ENCODE data around the gene MINDY3. TPM values are rescaled to one million over a fixed set of nuclear protein-coding genes. Genes with fewer than 3 reads are reported as not detected.

Gene MINDY3
- total RNA-seq, 2 donors from 2014 or later, result 19.0 to 20.6 TPM

- no peak overlapping the region for H3K9ac ChIP-seq (ENCODE audit: extremely low read depth, low read length, poor library complexity, severe bottlenecking)
- peaks cover 8% of the 10 kb centered on the region for H3K27me3 Mint-ChIP-seq (ENCODE audit: insufficient read depth)
- no peaks in the 10 kb centered on the region for H3K36me3 Mint-ChIP-seq (ENCODE audit: low read depth)
- no peak overlapping the region for H3K4me3 Mint-ChIP-seq
- no peak overlapping the region for H3K27ac Mint-ChIP-seq
- H3K4me1 ChIP-seq (ENCODE audit: control insufficient read depth, insufficient read depth, low read length), result no peaks in the 10 kb centered on the region
- H3K4me3 ChIP-seq (ENCODE audit: low read length), result no peak overlapping the region
- H3K27ac ChIP-seq (ENCODE audit: low read depth, low read length), result no peak overlapping the region
- H3K4me1 Mint-ChIP-seq, result no peaks in the 10 kb centered on the region
- no peaks in the 10 kb centered on the region for H3K9me3 ChIP-seq (ENCODE audit: control insufficient read depth, low read length)
- no peaks in the 10 kb centered on the region for H3K27me3 ChIP-seq (ENCODE audit: control insufficient read depth, insufficient read depth, low read length, poor library complexity, severe bottlenecking)
- DNase-seq, result no peak
- TF ChIP-seq CTCF (conservative IDR thresholded peaks at IDR 0.05), result no peak
- no peaks in the 10 kb centered on the region for H3K9me3 Mint-ChIP-seq
- 78 to 96% methylated on average over 2 of the region's 2 CpGs for WGBS, 2 experiments (ENCODE audit: insufficient coverage in 1 of 2, insufficient read length in 1 of 2)
- no peaks in the 10 kb centered on the region for H3K36me3 ChIP-seq (ENCODE audit: control insufficient read depth, insufficient read depth, low read length)
These were observed 105.4 kb downstream of the MINDY3 start for GRCh38 chr10:15754937-15755336.

- H3K4me1 ChIP-seq (ENCODE audit: control insufficient read depth, insufficient read depth, low read length), result peaks cover 3% of the 10 kb centered on the region
- no peaks in the 10 kb centered on the region for H3K27me3 ChIP-seq (ENCODE audit: control insufficient read depth, insufficient read depth, low read length, poor library complexity, severe bottlenecking)
- no peak overlapping the region for H3K4me3 Mint-ChIP-seq
- 92 to 94% methylated on average over 4 to 5 of the region's 5 CpGs for WGBS, 2 experiments (ENCODE audit: insufficient coverage in 1 of 2, insufficient read length in 1 of 2)
- H3K27me3 Mint-ChIP-seq (ENCODE audit: insufficient read depth), result peaks cover under 1% of the 10 kb centered on the region
- TF ChIP-seq CTCF (conservative IDR thresholded peaks at IDR 0.05), result no peak
- no peaks in the 10 kb centered on the region for H3K36me3 ChIP-seq (ENCODE audit: control insufficient read depth, insufficient read depth, low read length)
- no peaks in the 10 kb centered on the region for H3K36me3 Mint-ChIP-seq (ENCODE audit: low read depth)
- no peaks in the 10 kb centered on the region for H3K9me3 Mint-ChIP-seq
- no peak overlapping the region for H3K27ac Mint-ChIP-seq
- H3K27ac ChIP-seq (ENCODE audit: low read depth, low read length), result no peak overlapping the region
- peaks cover 11% of the 10 kb centered on the region for H3K4me1 Mint-ChIP-seq
- no peak overlapping the region for H3K9ac ChIP-seq (ENCODE audit: extremely low read depth, low read length, poor library complexity, severe bottlenecking)
- H3K9me3 ChIP-seq (ENCODE audit: control insufficient read depth, low read length), result no peaks in the 10 kb centered on the region
- no peak for DNase-seq
- H3K4me3 ChIP-seq (ENCODE audit: low read length), result no peak overlapping the region
These were observed 109.3 kb downstream of the MINDY3 start for GRCh38 chr10:15751046-15751445.

- peaks cover 11% of the 10 kb centered on the region for H3K4me1 Mint-ChIP-seq
- WGBS, 2 experiments (ENCODE audit: insufficient coverage in 1 of 2, insufficient read length in 1 of 2), result 87% methylated on average over 3 of the region's 3 CpGs; no CpG with 5 or more reads in 1 of the 2 experiments
- no peak for TF ChIP-seq CTCF (conservative IDR thresholded peaks at IDR 0.05)
These were observed 112.2 kb downstream of the MINDY3 start for GRCh38 chr10:15748126-15748525.

More at GRCh38 chr10:15748126-15748525, 112.2 kb downstream of the MINDY3 start:
- H3K4me3 ChIP-seq (ENCODE audit: low read length), result no peak overlapping the region
- H3K9me3 ChIP-seq (ENCODE audit: control insufficient read depth, low read length), result no peaks in the 10 kb centered on the region
- no peak overlapping the region for H3K9ac ChIP-seq (ENCODE audit: extremely low read depth, low read length, poor library complexity, severe bottlenecking)
- DNase-seq, result no peak
- Mint-ChIP-seq H3K36me3 (ENCODE audit: low read depth) (no peaks in the 10 kb centered on the region), H3K4me3 (no peak overlapping the region), H3K27me3 (ENCODE audit: insufficient read depth) (no peaks in the 10 kb centered on the region), H3K27ac (no peak overlapping the region), H3K9me3 (no peaks in the 10 kb centered on the region)
- no peak overlapping the region for H3K27ac ChIP-seq (ENCODE audit: low read depth, low read length)
- peaks cover 3% of the 10 kb centered on the region for H3K4me1 ChIP-seq (ENCODE audit: control insufficient read depth, insufficient read depth, low read length)
- no peaks in the 10 kb centered on the region for H3K36me3 ChIP-seq (ENCODE audit: control insufficient read depth, insufficient read depth, low read length)
- no peaks in the 10 kb centered on the region for H3K27me3 ChIP-seq (ENCODE audit: control insufficient read depth, insufficient read depth, low read length, poor library complexity, severe bottlenecking)

Measured in endodermal cell (in vitro differentiated cells).